Fibroblast of lung (primary cell): ENCODE results near the gene LSM14B.

ENCODE experiments used
- CTCF ChIP-seq, 2 donors: IDR thresholded peaks in 1 of 2; conservative IDR thresholded peaks in 1 of 2; 1 replicate in 1 of 2; 2 replicates in 1 of 2; pipeline ENCODE4 v1.5.1; 2011 to 2012; ENCODE audit warnings: low read length in 2 of 2, control low read depth in 1 of 2, inconsistent platforms in 1 of 2, low read depth in 1 of 2, mild to moderate bottlenecking in 1 of 2
- EZH2 ChIP-seq: IDR thresholded peaks from 2 replicates; pipeline ENCODE4 v1.5.1; 2012; ENCODE audit warnings: low read length, control low read depth, mild to moderate bottlenecking; ENCODE audit errors: missing control alignments

DNA sequence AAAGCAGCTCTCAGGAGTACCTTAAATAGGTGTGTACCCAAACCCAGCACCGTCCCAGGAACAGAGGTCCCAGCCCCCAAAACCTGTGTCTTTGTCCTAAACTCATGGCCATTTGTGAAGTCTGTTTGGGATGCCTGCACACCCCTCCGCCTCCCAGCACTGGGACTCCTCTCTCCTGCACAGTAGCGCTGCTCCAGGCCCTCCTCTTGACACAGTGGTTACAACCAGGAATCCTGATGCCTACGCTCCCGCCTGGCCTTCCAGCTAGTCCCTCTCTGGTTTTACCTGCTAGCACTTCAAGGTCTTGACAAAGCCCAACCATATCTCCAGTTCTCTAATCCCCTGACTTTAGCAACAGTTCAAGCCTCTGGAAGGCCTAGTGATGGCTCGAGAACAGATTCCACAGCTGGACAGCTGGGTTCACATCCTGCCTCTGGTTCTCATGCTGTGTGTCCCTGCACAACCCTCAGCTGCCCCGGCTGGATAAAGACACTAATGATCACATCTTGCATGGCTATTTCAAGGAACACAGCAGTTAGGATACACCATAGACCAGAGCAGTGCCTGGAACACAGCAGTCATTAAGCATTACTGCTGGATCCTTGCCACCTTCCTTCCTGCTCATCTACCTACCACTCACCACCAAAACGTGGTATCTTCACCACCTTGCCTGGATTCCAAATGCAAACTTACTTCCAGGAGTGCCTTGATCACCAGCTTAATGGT lies 15.4 kb downstream of the LSM14B start:
- no peak for TF ChIP-seq CTCF (conservative IDR thresholded peaks at IDR 0.05 in 1 of 2, IDR thresholded peaks at IDR 0.05 in 1 of 2; ENCODE audit: low read depth in 1 of 2, low read length in 2 of 2)
- no peak for TF ChIP-seq EZH2
